Activated CD8-positive, alpha-beta T cell treated with anti-CD3 and anti-CD28 coated beads for 36 hours (primary cell): Measurements from ENCODE around the gene GGCX. TPM values are rescaled to one million over a fixed set of nuclear protein-coding genes. Genes with fewer than 3 reads are reported as not detected.

ENCODE experiments used
- ATAC-seq: fragments of 200-7000 bp; cut with Tn5 transposase; one replicate; pipeline ENCODE4 v1.10.0; 2021; ENCODE audit warnings: mild to moderate bottlenecking, moderate library complexity
- CTCF ChIA-PET: fragments of 350-600 bp; sonication (Branson Sonifier 250); formaldehyde crosslinking; loops from one replicate; lab custom pipeline; 2021; ENCODE audit warnings: antibody characterized with exemption; lab: Charles Lee
- POLR2A ChIA-PET: fragments of 350-600 bp; sonication (Branson Sonifier 250); formaldehyde crosslinking; loops from one replicate; lab custom pipeline; 2021; ENCODE audit warnings: antibody characterized with exemption; lab: Charles Lee
- DNase-seq: peaks from one replicate; pipeline ENCODE4 v3.0.0-alpha.2; 2020
- H3K27ac Mint-ChIP-seq: one replicate; pipeline ENCODE4 v1.8.0; 2021; ENCODE audit warnings: mild to moderate bottlenecking, mixed read lengths
- H3K27me3 Mint-ChIP-seq: one replicate; pipeline ENCODE4 v1.8.0; 2021; ENCODE audit warnings: mixed read lengths
- H3K36me3 Mint-ChIP-seq: one replicate; pipeline ENCODE4 v1.8.0; 2021; ENCODE audit warnings: low read depth, mixed read lengths
- H3K4me1 Mint-ChIP-seq: one replicate; pipeline ENCODE4 v1.8.0; 2021; ENCODE audit warnings: low read depth, mixed read lengths
- H3K4me3 Mint-ChIP-seq: one replicate; pipeline ENCODE4 v1.8.0; 2021; ENCODE audit warnings: mild to moderate bottlenecking, moderate library complexity, mixed read lengths
- H3K9me3 Mint-ChIP-seq: one replicate; pipeline ENCODE4 v1.8.0; 2021; ENCODE audit warnings: mixed read lengths
- intact Hi-C: fragments of 100-400 bp; cut with micrococcal nuclease; formaldehyde crosslinking; loops from one replicate; pipeline ENCODE4 v1.10.0; 2022
- total RNA-seq, 2 experiments: library from RNA; stranded (reverse); gene quantifications; one replicate each; pipeline ENCODE4 v1.2.3, GENCODE V29; 2021
- TF ChIP-seq, protein P1 (sequence below): fragments of 200-600 bp; IDR thresholded peaks from one replicate; pipeline ENCODE4 v1.8.0; 2022; ENCODE audit warnings: antibody characterized with exemption, mild to moderate bottlenecking

GGCX gene
- total RNA-seq, 2 experiments from 2014 or later = 14.6 to 16.7 TPM

DNA sequence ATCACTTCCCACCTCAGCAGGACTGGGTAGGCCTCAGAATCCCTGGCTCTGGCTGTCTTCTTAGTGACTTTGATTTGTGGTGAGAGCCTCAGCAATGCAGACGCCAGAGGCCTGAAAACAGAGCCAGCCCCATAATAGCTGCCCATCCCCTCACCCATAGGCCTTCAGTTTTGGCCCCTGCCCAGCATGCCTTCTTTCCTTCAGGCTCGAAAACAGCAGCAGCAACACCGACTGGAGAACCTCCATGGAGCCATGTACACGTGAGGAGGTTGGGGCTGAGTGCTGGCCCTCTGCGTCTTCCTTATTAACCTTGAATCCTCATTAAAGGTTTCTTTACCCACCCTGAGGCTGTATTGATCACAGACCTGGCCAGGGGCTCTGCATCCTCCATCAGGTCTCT is 35.9 kb upstream of the GGCX start:
- H3K27ac Mint-ChIP-seq = peak overlapping the region; percentile 58
- H3K4me1 Mint-ChIP-seq = peaks cover 41% of the 10 kb centered on the region

DNA sequence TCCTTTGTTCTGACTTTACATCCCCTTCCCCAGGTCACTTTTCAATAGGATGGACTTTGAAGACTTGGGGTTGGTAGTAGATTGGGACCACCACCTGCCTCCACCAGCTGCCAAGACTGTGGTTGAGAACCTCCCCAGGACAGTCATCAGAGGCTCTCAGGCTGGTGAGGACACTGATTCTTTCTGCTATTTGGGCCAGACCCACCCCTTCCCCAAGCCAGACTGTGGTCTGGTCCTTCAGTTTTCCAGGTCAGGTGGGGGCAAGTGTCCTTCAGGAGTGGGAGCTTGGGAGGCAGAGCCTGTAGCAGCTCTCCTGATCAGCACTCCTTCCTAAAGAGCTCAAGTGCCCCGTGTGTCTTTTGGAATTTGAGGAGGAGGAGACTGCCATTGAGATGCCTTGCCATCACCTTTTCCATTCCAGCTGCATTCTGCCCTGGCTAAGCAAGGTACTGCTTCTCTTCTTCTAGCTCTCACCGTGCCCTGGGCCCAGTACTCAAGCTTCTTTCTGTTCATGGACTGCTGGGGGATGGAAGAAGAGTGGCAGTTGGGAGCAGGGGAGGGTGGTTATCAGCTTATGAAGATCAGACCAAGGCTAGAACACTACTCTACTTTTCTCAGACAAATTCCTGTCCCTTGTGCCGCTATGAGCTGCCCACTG is 35.3 kb upstream of the GGCX start:
- peaks cover 11% of the 10 kb centered on the region for H3K36me3 Mint-ChIP-seq
- H3K4me1 Mint-ChIP-seq = peaks cover 36% of the 10 kb centered on the region
- intact Hi-C loops = no loop called here
- TF ChIP-seq, protein P1, sequence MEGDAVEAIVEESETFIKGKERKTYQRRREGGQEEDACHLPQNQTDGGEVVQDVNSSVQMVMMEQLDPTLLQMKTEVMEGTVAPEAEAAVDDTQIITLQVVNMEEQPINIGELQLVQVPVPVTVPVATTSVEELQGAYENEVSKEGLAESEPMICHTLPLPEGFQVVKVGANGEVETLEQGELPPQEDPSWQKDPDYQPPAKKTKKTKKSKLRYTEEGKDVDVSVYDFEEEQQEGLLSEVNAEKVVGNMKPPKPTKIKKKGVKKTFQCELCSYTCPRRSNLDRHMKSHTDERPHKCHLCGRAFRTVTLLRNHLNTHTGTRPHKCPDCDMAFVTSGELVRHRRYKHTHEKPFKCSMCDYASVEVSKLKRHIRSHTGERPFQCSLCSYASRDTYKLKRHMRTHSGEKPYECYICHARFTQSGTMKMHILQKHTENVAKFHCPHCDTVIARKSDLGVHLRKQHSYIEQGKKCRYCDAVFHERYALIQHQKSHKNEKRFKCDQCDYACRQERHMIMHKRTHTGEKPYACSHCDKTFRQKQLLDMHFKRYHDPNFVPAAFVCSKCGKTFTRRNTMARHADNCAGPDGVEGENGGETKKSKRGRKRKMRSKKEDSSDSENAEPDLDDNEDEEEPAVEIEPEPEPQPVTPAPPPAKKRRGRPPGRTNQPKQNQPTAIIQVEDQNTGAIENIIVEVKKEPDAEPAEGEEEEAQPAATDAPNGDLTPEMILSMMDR = no peak
- ATAC-seq (no peak), DNase-seq (no peak)
- ChIA-PET POLR2A (interaction anchor here (0.9 to 3.3 kb wide), 12 partner anchors 10 to 168 kb away, joined by 3 to 13 read pairs (median 4); partner anchors contain the start of genes GGCX, USP39, VAMP5 and VAMP8), CTCF (interaction anchor here (0.7 to 4.1 kb wide), 4 partner anchors 9 to 178 kb away, joined by 3 to 14 read pairs (median 6); no protein-coding TSS in a partner anchor)
- H3K27ac Mint-ChIP-seq = peak overlapping the region; percentile 58
- H3K27me3 Mint-ChIP-seq = no peaks in the 10 kb centered on the region
- H3K9me3 Mint-ChIP-seq = no peaks in the 10 kb centered on the region
- H3K4me3 Mint-ChIP-seq = peak overlapping the region; percentile 88

More for the DNA sequence above, 35.9 kb upstream of the GGCX start:
- no peaks in the 10 kb centered on the region for H3K9me3 Mint-ChIP-seq
- ChIA-PET CTCF (interaction anchor here (1.9 to 4.1 kb wide), 2 partner anchors 8 to 40 kb away, joined by 8 to 14 read pairs; no protein-coding TSS in a partner anchor), POLR2A (interaction anchor here (0.9 to 1.8 kb wide), 7 partner anchors 10 to 32 kb away, joined by 3 to 7 read pairs (median 4); partner anchors contain the start of genes USP39 and VAMP8)
- no peaks in the 10 kb centered on the region for H3K27me3 Mint-ChIP-seq
- peaks cover 11% of the 10 kb centered on the region for H3K36me3 Mint-ChIP-seq
- intact Hi-C loops = no loop called here
- TF ChIP-seq, protein P1 = no peak
- ATAC-seq (no peak), DNase-seq (no peak)
- H3K4me3 Mint-ChIP-seq = peak overlapping the region; percentile 88

DNA sequence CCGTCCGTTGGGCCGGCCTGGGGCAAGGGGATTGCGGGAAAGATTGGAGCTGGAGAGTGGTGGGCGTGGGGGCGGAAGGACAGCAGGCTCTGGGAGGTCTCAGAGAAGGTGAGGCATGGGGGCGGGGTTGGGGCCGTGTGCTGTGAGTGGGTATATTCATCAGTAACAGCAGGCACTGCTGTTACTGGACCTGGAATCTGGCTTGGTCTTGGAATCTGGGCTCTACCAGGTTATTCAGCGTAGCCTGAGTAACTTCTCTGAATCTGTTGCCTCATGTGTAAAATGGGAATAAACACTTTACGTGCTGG is 34.7 kb upstream of the GGCX start:
- peaks cover 36% of the 10 kb centered on the region for H3K4me1 Mint-ChIP-seq
- H3K9me3 Mint-ChIP-seq = no peaks in the 10 kb centered on the region
- POLR2A ChIA-PET = interaction anchor here (1.0 to 3.3 kb wide), 11 partner anchors 8 to 167 kb away, joined by 3 to 13 read pairs (median 6); partner anchors contain the start of genes GGCX, USP39, VAMP5 and VAMP8

DNA sequence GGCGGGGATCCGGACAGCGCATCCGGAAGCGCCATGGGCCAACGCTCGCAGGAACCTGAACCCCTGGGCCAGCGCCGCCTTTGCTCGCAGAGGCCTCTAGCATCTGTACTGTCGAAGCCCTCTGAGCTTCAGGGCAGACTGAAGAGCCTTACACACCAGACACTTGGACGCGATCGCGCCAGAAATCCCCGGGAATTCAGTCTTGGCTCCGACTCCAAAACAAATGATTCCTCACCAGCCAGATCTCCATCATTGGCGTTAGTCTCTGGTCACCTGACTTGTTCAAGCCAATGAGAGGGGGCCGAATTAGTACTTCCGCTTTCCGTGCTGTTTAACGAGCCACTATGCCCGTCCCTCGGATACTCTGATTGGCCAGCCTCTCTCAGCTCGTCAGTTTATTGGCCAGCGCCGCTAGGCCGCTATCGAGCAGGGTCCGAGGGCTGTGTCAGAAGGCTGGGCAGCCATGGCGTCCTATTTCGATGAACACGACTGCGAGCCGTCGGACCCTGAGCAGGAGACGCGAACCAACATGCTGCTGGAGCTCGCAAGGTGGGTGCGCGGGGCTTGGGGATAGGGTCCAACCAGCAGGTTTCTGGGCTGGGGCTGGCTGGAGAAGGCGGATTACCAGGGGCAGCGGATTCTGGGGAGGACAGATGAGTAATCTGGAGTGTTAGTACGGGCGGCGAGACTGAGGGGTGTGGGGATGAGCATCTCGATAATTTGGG is 34.2 kb upstream of the GGCX start, which contains the start of gene RNF181:
Gene RNF181, plus strand, starts transcription at position 445 of the 725 bp plus-strand sequence. Its CDS starts 19 bp downstream, at position 464.
- no peaks in the 10 kb centered on the region for H3K27me3 Mint-ChIP-seq
- TF ChIP-seq, protein P1 = no peak
- POLR2A ChIA-PET = interaction anchor here (0.5 to 3.3 kb wide), 16 partner anchors 8 to 241 kb away, joined by 3 to 15 read pairs (median 6); partner anchors contain the start of genes C2orf68, ELMOD3, GGCX and MAT2A
- peak; percentile 100 for ATAC-seq
- DNase-seq = peak; percentile 97
- intact Hi-C loops = no loop called here
- H3K36me3 Mint-ChIP-seq = peaks cover 11% of the 10 kb centered on the region
- peak within 1 kb of the TSS; percentile 88 for H3K4me3 Mint-ChIP-seq
- CTCF ChIA-PET = interaction anchor here (0.7 to 4.1 kb wide), 9 partner anchors 10 to 176 kb away, joined by 3 to 14 read pairs (median 5); partner anchors contain the start of gene VAMP8
- no peaks in the 10 kb centered on the region for H3K9me3 Mint-ChIP-seq
- H3K27ac Mint-ChIP-seq = peak within 1 kb of the TSS; percentile 98
- H3K4me1 Mint-ChIP-seq = peaks cover 36% of the 10 kb centered on the region

More for the DNA sequence above, 34.7 kb upstream of the GGCX start:
- DNase-seq = peak; percentile 71
- Mint-ChIP-seq H3K27ac (peak overlapping the region; percentile 98), H3K4me3 (peak overlapping the region; percentile 88), H3K27me3 (no peaks in the 10 kb centered on the region), H3K36me3 (peaks cover 11% of the 10 kb centered on the region)
- intact Hi-C loops = no loop called here
- TF ChIP-seq, protein P1 = no peak
- peak; percentile 32 for ATAC-seq
- CTCF ChIA-PET = interaction anchor here (0.7 to 4.1 kb wide), 8 partner anchors 9 to 177 kb away, joined by 3 to 14 read pairs (median 5); partner anchors contain the start of gene VAMP8
